CMK (cell line): ENCODE measurements around the gene BICDL1.

Experiments used
- DNase-seq: peaks from one replicate; pipeline ENCODE4 v3.0.0-alpha.2; 2010; ENCODE audit warnings: low read depth

BICDL1 gene

DNA sequence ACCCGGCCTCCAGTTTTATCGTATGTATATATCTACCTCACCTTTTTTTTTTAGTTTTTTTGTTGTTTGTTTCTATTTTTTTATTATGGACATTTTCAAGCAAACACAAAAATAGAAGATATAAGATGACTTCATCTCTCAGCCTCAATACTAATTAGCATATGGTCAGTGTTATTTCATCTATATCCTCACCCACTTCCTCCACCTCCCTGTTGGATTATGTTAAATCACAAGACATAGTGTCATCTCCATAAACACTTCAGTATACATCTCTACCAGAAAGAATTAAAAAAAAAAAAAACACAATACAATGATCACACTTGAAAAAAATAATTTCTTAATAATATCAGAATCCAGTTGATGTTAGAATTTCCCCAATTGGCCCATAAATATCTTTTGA lies 92.6 kb downstream of the BICDL1 start:
- DNase-seq, result no peak

DNA sequence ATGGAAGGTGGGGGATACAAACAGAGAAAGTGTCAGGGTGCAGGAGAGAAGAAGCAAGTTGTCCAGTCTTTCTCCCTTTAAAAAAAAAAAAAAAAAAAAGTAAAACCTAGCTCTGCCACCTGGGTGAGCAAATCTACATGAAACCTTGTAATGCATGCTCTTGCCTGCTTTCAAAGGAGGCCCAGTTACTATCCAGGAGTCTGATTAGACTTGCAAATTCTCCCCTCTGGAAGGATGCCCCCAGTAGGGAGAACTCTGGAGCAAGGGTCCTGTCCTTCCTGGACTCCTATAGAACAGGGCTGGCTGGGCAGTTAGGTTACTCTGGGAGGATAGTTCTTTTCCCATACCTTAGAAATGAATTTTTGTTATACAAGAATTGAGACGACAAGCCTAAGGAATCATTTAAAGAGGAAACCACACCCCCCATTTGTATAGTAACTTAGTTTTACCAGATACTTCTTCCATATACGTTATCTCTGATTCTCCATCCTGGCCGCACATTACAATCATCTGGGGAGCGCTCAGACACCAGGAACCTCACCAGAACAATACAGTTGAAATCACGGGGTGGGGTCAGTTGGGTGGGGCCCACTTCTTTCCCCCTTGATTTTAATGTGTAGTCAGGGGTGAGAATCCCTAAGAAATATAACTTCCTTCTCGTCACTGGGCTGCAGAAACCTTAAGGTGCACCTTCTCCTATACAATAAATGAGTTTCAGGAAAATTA lies 97.0 kb downstream of the BICDL1 start:
- DNase-seq, result no peak

DNA sequence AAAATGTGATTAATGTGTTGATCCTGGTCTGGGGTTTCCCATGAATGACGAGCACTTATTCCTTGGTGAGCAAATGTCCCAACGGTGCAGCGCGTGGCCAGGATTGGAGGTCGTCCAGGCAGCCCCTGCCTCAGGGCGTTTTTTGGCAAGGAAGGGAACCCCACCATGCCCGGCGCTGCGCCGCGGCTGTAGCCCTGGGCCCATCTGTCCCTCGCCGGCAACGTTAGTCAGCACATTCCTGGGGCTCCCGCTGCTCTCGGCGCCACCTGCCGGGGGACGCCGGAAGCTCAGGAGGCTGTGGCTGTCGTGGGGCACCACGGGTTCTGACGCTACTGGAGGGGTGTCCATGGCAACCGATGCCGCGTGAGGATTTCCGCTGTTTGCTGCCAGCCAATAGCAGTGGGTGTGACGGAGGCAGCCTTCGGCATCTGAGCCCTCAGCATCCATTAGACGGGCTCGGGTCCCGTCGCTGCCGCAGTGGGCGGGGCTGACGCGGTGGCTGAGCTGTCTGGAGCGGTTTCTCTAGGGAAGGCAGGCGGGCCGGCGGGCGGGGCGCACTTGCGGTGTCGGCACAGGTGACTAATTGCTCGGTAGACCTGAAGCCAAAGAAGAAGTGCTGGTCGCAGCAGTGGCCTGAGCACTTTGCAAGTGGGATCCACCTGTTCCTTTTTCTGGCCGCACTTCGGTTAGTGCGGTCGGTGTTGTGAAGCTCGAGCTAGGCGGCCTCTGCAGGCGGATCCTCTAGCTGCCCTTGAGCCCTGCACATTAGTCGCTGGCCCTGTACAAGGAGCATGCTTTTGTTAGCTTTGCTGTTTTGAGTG lies 98.0 kb downstream of the BICDL1 start:
- DNase-seq, result peak; percentile 91

DNA sequence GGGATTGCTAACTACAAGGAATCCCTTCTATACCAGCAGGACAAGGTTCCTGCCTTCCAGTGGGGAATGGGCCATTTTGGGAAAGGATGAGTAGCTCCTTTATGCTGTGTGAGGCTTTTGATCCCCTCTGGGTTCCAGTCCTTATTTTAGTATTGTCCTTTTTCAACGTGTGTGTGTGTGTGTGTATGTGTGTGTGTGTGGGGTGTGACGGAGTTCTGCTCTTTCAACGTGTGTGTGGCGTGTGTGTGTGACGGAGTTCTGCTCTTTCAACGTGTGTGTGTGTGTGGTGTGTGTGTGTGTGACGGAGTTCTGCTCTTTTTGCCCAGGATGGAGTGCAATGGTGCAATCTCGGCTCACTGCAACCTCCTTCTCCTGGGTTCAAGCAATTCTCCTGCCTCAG lies 100.1 kb downstream of the BICDL1 start:
- no peak for DNase-seq

DNA sequence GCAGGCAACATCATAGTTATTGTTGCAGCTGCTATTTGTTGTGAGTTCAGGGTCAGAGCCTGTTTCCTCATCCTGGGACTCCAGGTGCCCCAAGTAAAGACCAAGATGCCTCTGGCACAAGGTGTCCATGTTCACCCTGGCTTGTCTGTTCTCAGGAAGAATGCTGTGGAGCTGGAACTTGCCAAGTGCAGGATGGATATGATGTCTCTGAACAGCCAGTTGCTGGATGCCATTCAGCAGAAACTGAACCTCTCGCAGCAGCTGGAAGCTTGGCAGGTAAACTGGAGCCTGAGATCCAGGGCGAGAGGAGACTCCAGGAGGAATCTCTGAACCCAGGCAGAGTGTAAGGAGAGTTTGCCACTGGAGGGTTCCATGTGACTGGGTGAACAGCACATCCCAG lies 100.8 kb downstream of the BICDL1 start:
- DNase-seq, result no peak

DNA sequence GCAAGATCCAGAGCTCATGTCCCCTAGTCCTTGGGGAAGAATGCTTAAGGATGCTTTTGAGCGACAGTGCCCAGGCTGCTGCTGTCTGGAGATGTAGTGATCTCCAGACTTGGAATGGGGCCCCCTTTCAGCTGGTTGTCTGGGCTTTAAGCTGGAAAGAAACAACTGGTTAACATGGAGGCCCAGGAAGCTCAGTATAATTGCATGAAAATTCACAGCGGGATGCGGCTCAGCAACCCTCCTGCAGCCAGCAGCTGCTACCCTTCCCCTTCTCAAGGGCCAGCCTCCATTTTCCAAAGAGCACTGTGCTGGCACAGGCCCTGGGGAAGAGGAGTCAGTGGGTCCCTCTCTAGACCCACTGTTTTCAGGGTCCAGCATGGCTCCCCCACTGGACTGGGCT lies 101.2 kb downstream of the BICDL1 start:
- DNase-seq, result no peak

DNA sequence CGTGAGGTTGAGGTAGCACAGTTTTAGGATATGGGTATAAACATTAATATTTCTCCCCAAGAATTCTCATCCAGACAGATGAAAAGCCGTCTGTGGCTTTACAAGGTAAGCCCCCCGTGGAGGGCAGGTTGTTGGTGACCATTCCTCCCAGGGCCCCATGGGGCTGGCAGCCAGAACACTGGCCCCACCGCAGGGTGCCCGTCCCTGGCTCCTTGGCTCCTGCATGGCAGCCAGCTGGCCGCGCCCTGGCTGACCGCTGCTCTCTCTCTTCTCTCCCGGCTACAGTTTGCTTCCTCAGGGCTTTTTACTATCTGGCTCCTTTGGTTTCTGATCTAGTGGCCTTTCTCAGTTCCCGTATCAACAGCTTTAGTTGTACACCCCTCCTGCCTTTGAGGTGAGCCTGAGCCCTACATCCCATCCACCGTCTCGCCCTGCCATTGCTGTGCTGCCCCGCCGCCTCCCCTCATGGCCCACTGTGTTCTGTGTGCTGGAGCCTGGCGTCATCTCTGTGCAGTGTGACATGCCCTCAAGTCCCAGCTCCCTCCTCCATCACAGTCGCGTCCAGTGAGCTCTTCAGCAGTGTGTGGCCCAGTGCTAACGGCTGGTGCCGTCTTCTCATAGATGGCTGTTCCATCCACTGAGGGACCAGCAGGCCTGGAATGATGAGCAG lies 101.7 kb downstream of the BICDL1 start:
- no peak for DNase-seq

DNA sequence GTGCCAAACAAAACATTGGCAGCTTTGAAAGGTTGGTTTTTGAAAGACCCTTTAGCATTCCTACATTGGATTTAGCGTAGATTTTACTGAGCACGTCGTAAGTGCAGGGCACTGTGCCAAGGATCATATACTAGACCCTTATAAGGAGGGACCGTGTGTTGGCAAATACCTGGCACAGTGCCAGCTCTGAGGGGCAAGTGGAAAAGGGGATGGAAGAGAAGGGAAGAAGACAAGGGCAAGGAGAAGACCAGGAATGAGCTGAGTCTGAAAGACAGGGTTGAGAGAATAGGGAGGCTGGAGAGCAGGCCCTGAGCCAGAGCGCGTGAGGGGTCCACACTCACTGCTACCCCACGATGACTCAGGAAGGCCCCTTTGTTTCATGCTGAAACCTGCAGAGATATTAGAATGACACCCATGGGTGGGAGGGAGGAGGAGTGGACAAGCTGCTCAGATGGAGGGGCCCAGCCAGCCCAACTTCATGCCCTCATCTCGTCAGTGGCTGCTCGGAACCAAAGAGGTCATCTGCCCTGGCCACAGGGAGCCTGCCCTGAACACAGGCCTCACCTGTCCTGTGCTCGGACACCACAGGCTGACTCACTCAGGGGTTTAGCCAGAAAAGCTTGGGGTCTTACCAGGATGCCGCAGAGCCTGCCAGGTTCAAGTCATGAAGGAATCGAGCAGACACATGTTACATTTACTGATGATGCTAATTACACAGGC lies 102.5 kb downstream of the BICDL1 start:
- DNase-seq, result no peak

DNA sequence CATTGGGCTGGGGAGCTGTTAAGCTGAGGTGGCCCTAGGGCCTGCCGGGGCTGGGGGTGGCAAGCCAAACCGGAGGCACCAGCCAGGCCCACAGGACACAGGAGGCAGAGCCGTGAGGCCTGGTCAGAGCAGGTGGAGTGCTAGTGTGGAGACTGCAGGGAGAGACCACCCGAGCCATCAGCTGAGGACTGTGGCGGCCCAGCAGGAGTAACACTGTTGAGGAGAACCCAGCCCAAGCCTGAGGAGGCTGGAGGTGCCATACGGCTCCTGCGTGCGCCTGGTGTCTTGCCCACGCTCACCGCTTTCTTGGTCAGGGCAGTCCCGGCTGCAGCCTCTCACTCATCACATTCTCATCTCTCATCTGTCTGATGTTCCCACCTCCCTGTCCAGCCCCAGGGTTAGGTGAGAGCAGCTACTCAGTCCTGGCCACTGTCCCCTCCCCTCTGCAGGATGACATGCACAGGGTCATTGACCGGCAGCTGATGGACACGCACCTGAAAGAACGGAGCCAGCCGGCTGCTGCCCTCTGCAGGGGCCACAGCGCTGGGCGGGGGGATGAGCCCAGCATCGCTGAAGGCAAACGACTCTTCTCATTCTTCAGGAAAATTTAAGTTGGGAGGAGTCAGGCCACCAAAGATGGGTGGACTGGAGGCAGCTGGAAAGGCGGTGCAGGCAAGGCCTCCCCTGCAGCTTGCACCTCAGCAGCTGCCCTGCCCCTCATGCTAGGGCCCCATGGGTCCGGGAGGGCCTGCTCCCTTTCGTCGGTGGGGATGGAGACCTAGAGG lies 103.7 kb downstream of the BICDL1 start:
- no peak for DNase-seq

DNA sequence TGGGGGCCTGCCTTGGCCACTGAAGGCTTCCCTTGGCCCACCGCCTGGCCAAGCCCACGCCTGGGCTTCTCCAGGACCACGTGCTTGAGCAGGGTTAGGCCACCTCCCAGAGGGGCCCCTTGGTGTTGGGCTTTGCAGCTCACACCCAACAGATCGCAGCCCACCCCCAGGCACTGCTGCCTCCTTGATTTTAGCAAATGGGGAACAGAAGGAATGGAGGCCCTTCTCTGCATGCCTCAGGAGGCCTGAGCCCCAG lies 104.2 kb downstream of the BICDL1 start:
- DNase-seq, result no peak

DNA sequence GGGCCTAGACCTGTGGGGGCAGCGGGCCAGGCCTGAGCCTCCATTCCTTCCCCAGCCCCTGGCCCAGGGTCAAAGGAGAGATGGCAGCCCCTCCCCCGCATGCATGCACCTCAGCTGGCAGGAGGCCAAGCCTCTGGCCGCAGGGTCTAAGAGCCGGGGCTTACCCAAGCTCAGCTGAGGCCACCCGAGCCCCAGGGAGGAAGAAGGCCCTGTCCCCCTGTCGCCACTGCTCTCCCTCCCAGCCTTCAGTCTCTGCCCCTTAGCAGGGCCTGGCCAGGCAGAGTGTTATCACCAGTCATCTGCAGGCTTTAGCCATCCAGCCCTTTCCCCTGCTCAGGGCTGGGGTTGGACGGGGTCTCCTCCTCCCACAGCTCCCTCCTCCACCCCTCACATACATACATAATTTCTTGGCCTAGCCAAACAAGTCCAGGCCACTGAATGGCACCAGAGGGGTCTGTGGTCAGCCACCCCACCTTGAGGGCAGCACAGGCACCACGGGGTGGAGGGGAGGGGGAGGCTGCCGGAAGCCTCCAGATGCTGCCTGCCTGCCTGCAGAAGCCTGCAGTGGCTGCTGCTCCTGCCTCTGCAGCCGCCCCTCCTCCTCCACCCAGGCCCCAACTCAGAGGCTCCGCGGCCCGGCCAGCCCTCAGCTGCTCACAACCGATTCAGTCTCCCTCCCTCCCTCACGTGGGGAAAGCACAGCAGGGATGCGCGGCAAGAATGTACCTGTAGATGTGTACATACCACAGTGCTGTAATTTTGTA lies 104.7 kb downstream of the BICDL1 start:
- no peak for DNase-seq

DNA sequence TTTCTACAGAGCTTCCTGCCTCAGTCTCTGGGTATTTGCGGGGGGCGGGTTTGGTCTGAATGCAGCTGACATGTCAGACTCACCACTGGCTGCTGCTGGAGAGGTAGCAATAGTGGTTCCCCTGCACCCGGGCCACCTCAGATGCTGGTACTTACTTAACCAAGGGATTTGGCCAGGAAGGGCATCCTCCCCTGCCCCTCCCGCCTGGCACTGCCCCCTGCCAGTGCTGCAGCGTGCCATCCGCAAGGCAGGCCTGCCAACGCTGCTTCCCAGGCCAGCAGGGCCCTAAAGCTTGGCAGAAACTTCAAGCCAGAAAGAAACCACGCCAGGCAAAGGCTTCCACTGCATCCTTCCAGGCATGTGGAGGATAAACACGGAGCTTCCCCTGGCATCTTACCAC lies 105.4 kb downstream of the BICDL1 start:
- DNase-seq, result no peak

DNA sequence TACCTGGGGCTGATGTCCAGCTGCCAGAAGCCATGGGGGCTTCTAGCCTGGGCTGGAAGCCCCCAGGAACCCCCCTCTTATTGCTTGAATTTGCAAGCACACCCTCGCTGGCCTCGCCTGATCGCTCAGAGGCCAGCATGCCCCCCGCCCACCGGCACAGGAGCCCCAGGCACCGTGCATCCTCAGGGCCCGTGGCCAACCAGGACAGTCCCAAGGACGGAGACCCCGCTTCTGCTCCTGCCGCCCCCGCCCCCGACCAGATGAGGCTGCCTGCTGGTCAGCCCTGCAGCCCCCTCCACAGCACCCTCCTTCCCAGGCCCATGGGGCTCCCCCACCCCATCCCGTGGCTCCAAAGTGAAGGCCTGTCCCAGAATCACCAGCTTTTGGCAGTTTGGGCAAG lies 106.3 kb downstream of the BICDL1 start:
- DNase-seq, result no peak

DNA sequence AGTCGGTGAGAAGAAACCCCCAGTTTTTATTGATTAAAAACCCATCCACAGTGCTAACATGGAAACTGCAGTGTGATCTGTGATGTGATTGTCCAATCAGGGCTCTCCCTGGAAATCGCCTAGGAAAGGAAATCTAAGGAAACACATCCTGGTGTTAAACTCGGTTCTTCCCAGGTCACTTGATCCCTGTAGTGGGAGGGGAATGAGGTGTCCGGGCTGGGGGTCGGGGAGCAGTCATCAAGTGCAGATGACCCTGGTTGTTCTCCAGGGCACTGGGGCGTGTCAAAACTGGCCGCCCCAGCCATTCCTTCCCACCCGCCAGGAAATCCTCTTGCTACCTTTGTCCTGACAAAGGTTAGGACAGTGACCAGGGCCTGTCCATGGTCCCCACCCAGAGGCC lies 106.7 kb downstream of the BICDL1 start:
- DNase-seq, result no peak

DNA sequence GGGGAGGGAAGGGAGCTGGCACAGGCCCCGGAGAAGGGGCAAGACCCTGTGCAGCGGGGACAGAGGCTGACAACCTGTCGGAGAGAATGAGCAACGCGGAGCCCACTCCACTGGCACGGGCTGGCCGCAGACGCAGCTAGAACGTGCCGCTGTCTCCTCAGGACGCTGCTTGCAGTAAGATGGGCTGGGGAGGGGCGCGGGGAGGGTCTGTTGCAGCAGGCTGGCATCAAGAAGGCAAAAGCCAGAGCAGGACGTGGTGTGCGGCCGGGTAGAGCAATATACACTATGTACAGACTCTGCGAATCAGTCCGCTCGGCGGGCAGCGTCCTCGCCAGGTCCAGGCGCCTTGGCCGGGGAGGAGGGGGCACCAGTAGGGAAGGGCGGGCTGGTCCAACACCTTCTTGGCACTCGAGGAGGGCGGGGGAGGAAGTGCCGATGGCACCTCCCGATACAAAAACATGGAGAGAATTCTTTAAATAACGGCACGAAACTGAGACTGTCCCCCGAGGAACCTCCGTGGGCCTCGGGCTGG lies 107.7 kb downstream of the BICDL1 start:
- no peak for DNase-seq

DNA sequence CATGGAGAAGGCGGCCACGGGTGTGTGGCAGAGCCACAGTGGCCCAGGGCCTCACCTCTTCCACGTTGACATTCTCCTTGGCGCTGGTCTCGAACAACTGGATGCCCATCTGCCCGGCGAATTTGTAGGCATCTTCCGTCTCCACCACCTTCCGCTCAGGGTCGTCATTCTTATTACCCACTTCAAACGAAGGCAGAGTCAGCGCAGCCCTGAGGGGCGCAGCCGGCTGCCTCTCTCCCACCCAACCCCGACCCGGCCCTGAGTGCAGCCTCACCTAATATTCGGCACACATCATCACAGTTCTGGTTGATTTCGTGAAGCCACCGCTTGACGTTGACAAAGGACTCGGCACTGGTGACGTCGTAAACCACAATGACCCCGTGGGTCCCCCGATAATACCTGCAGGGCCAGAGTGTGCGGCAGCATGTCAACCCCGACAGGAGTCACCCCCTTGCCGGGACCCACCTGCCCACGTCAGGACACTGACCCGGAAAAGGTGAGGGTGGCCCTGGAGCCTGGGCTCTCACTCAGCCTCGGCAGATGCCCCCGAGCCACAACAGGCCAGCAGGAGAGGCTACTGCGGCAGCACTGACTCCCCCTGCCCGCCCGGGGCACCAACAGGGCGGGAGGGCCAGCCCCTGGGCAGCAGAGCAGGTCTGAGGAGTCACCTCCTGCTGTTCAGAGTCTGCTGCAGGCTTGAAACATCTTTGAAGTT lies 109.9 kb downstream of the BICDL1 start:
- DNase-seq, result no peak

DNA sequence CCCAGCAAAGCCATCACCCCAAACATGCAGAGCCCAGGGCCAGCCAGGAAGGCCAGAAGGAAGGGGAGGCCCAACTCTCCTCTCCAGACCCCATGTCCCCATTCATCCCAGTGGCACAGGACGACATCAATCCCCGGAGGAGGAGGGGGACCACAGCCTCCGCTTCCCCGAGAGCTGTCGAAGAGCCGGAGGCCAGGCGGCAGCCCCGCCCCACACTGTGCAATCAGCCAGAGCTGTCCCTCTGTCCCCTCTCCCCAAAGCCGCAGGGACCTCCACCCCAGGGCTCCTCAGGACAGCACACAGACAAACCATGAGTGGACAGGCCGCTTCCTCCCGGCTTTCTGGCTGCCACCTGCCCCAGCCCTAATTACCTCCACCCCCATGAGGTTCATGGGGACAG lies 110.7 kb downstream of the BICDL1 start:
- no peak for DNase-seq

DNA sequence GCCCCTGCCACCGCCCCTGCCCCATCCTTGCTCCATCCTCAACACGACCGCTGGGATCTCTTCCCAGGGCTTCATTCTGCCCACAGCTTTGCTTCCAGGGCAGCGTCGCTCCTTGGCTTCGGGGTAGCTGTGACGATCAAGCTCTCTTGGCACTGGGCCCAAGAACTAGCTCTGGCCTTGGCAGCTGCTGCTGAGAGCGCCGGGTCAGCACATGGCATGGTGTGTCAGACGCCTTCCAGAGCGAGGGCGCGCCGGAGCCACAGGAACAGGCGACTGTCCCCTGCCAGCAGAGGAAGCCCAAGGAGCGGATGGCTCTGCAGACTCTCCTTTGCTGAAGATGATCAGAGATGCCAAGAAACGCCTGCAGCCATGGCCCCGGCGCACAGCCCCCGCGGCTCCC lies 111.6 kb downstream of the BICDL1 start:
- no peak for DNase-seq

DNA sequence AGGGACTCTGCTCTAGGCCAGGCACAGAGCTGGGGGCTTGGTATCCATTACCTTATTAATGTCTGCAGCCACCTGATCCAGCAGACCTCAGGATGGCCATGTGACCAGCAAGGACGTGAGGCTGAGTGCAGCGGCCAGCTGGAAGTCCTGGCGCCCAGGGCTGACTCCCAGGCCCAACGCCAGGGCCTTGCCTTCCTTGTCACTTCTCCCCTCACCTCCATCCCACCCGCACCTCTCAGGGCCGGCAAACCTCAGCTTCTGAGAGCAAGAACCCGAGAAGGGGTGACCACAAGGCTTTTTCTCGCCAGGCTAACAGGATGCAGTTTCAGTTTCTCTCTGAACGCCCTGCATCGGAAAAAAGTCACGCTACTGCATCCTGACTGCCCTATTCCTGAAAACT lies 112.1 kb downstream of the BICDL1 start:
- no peak for DNase-seq

DNA sequence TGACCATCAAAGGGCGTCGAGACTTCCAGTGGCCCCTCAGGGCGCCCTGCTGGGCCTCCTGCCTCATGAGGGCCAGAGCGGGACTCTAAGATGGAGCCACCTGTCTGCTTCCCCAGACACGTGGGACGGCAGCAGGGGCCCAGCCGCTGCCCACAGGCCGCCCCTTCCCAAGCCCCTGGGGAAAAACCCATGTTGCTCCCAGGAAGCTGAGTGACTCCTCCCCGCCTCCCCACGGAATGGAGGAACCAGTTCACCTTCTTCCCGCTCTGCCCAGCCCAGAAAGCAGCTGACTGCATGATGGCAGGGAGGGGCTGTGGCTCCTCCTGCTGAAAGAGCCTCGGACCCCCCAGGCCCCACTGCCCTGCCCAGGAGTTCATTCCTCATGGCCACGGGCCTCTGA lies 112.6 kb downstream of the BICDL1 start:
- no peak for DNase-seq
